Measurements from ENCODE around the gene APC2.

The APC2 gene

GRCh38 chr19:1508507-1508856, 58.6 kb downstream of the APC2 start:
- no peak for DNase-seq (ENCODE audit: low read depth)
- no peak overlapping the region for H3K4me3 ChIP-seq (ENCODE audit: low read depth, low read length)
- no peak for TF ChIP-seq CTCF (IDR thresholded peaks at IDR 0.05; ENCODE audit: insufficient read depth, low read depth, low read length, missing control alignments)

DNA sequence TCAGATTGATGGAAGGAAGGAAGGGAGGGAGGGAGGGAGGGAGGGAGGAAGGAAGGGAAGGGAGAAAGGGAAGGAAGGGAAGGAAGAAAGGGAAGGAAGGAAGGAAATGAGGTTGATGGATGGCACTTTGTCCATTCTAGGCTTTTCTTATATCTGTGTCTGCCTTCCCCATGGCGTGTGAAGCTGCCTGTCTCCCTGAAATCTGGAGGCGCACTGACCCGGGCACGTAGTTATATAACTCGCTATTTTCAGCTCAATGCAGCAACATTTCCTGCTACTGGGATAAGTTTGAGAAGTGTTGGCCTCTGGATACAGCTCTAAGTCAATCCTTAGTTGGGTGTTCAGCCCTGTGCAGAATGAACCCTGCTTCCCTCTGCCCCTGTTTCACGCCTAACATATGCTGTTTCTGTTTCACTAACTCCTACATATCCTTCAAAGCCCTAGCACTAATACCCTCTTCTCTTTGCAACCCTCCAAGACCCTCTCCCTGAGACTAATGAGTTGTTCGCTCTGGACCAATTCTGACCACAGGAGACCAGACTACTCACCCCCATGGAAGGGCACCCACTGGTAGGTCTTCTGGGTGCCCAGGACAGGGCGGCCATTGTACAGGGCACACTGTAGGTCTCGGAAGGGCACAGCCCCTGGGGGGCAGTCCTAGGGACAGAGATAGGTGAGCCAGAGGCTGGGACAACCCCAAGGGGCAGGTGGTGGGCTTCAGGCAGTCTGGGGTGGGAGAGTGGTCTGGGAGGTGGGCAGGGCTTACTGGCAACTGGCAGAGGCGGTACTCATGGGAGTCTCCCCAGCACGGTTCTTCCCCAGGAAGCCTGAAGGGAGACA, 59.9 kb downstream of the APC2 start:
- DNase-seq (ENCODE audit: low read depth) = no peak
- no peak overlapping the region for H3K4me3 ChIP-seq (ENCODE audit: low read depth, low read length)
- no peak for TF ChIP-seq CTCF (IDR thresholded peaks at IDR 0.05; ENCODE audit: insufficient read depth, low read depth, low read length, missing control alignments)

DNA sequence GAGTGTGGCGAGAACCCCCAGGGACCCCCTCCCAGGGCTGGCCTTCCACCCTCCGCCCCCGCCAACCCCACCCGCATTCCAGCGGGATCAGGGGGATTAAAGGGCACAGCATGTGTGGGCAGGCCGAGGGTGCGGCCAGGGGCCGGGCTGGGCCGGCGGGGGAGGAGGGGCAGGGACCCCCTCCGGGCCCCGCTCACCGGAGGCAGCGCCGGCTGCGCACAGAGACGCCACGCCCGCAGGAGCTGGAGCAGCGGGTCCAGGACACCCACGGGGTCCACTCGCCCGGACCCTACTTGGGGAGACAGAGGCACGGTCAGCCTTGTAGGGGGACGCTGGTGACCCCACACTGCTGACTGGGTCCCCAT, 60.5 kb downstream of the APC2 start:
- no peak for TF ChIP-seq CTCF (IDR thresholded peaks at IDR 0.05; ENCODE audit: insufficient read depth, low read depth, low read length, missing control alignments)
- no peak overlapping the region for H3K4me3 ChIP-seq (ENCODE audit: low read depth, low read length)
- DNase-seq (ENCODE audit: low read depth) = no peak

- DNase-seq (ENCODE audit: low read depth) = no peak
- no peak for TF ChIP-seq CTCF (IDR thresholded peaks at IDR 0.05; ENCODE audit: insufficient read depth, low read depth, low read length, missing control alignments)
- no peak overlapping the region for H3K4me3 ChIP-seq (ENCODE audit: low read depth, low read length)
Observed at GRCh38 chr19:1510807-1511206, 60.9 kb downstream of the APC2 start.

GRCh38 chr19:1511318-1512317, 61.7 kb downstream of the APC2 start:
- TF ChIP-seq CTCF (IDR thresholded peaks at IDR 0.05; ENCODE audit: insufficient read depth, low read depth, low read length, missing control alignments) = no peak
- no peak overlapping the region for H3K4me3 ChIP-seq (ENCODE audit: low read depth, low read length)
- no peak for DNase-seq (ENCODE audit: low read depth)

DNA sequence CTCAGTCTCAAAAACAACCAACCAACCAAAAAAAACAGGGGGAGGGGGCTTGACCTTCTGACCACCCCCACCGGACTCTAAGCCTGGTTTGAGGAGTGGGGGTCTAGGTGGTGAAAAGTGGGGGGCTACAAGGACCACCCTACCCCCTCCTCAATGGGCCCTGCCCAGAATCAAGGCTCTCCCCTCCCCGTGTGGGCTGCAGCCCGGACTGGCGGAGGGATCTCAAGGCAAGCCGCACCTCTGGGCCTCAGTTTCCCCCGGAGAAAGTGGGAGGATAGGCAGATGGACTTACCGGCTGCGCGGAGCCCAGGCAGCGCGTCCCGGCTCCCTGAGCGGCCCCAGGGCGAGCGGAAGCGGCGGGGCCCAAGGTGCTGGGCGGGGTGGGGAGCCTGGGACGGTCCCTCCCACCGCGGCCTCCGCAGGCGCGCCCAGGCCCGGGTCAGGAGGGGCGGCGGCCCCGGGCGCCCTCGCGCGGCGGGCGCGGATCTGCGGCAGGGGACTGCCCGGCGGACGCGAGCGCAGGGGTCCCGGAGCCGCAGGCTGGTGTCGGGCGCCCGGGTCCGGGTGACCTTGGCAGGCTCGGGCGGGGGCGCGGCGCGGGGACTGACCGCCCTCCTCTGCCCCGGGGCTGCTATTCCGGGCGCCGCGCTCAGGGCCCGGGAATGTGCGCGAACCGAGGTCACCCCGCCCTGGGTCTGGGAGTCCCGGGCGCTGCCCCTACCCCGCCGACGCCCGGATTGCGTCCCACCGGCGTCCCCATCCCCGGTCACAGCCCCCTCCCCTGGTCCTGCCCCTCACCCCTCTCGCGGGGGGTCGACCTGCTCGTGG, 63.0 kb downstream of the APC2 start, which contains the start of gene ADAMTSL5:
TSS of gene ADAMTSL5 (minus strand) at position 349 of the 828 bp plus-strand sequence. CDS start 2,076 bp downstream, outside the sequence.
- peak within 1 kb of the TSS; percentile 14; the same call in 1 of the 2 replicates for H3K4me3 ChIP-seq (ENCODE audit: low read depth, low read length)
- TF ChIP-seq CTCF (IDR thresholded peaks at IDR 0.05; ENCODE audit: insufficient read depth, low read depth, low read length, missing control alignments) = no peak
- peak; percentile 69 for DNase-seq (ENCODE audit: low read depth)

Data from GM12865 (cell line).